ENCODE results near the gene BNIPL. TPM values are rescaled to one million over a fixed set of nuclear protein-coding genes. Genes with fewer than 3 reads are reported as not detected.

BNIPL gene
- polyA plus RNA-seq, 4 donors, result 0.27 to 0.89 (median 0.62) TPM

DNA sequence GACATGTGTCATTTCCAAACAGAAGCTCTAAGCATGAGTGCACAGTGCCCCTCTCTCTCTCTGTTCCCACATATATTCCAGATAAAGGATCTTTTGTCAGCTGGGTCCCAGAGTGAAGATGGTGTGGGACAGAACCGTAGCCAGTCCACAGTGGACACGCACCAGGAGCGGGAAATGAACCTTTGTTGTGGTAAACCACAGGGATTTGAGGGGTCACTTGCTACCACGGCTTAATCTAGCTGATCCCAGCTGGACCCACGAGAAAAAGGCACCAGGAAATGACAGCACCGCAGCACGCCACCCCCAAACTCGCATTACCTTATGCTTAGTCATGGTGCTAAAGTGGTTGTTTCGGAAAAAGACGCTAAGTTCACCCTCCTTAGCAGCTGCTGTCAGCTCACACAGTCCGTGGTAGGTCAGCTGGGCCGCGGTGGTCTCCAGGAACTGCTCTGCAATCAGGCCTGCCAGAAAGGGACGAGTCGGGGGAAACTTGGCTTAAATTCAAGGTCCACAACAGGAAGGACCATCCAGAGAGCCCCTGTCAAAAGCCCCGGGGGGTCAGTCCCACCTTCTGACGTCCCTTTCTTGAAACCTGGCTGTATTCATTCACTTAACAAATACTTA, 37.2 kb upstream of the BNIPL start:
- 73 to 80% (median 78%) methylated on average over 17 of the region's 17 CpGs for WGBS, 3 donors
- Histone ChIP-seq H3K4me3 (ENCODE audit: low read depth in 1 of 3, low read length in 3 of 3) (no peak overlapping the region), H3K4me1 (ENCODE audit: control insufficient read depth in 3 of 3, insufficient read depth in 2 of 3, low read depth in 1 of 3, low read length in 2 of 3) (peaks cover 0 to 8% (median 7%) of the 10 kb centered on the region in 3 donors), H3K27me3 (ENCODE audit: control insufficient read depth in 3 of 3, insufficient read depth in 3 of 3, low read length in 3 of 3) (no peaks in the 10 kb centered on the region), H3K9me3 (ENCODE audit: control insufficient read depth in 2 of 2, insufficient read depth in 1 of 2, low read depth in 1 of 2, low read length in 1 of 2) (no peaks in the 10 kb centered on the region), H3K27ac (ENCODE audit: low read depth in 1 of 3, low read length in 2 of 3) (no peak overlapping the region), H3K36me3 (ENCODE audit: control insufficient read depth in 3 of 3, insufficient read depth in 2 of 3, low read depth in 1 of 3, low read length in 3 of 3) (peaks cover 4 to 64% (median 7%) of the 10 kb centered on the region in 3 donors)
- FAIRE-seq (no peak), DNase-seq (no peak)

DNA sequence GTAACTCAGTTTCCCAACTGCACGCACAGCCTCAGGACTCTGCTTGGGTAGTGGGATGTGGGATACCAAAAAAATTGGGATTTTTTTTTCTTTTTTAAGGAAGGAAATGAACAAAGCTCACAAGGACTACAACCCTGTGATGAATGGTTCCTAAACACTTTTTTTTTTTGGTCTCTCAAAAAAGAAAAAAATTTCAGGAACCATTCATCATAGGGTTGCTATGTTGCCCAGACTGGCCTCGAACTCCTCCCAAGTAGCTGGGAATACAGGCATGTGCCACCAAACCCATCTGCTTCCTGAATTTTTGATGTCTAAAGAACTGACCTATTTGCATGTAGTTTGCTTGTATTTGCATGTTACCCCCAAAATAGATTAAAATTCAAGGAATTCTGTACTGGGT, 36.5 kb upstream of the BNIPL start:
- WGBS, 3 donors, result 90 to 100% (median 91%) methylated on average over 2 of the region's 2 CpGs
- FAIRE-seq (no peak), DNase-seq (no peak)
- Histone ChIP-seq H3K27me3 (ENCODE audit: control insufficient read depth in 3 of 3, insufficient read depth in 3 of 3, low read length in 3 of 3) (no peaks in the 10 kb centered on the region), H3K27ac (ENCODE audit: low read depth in 1 of 3, low read length in 2 of 3) (no peak overlapping the region), H3K4me1 (ENCODE audit: control insufficient read depth in 3 of 3, insufficient read depth in 2 of 3, low read depth in 1 of 3, low read length in 2 of 3) (peaks cover 0 to 12% (median 7%) of the 10 kb centered on the region in 3 donors), H3K4me3 (ENCODE audit: low read depth in 1 of 3, low read length in 3 of 3) (no peak overlapping the region), H3K9me3 (ENCODE audit: control insufficient read depth in 2 of 2, insufficient read depth in 1 of 2, low read depth in 1 of 2, low read length in 1 of 2) (no peaks in the 10 kb centered on the region), H3K36me3 (ENCODE audit: control insufficient read depth in 3 of 3, insufficient read depth in 2 of 3, low read depth in 1 of 3, low read length in 3 of 3) (peaks cover 4 to 63% (median 7%) of the 10 kb centered on the region in 3 donors)

DNA sequence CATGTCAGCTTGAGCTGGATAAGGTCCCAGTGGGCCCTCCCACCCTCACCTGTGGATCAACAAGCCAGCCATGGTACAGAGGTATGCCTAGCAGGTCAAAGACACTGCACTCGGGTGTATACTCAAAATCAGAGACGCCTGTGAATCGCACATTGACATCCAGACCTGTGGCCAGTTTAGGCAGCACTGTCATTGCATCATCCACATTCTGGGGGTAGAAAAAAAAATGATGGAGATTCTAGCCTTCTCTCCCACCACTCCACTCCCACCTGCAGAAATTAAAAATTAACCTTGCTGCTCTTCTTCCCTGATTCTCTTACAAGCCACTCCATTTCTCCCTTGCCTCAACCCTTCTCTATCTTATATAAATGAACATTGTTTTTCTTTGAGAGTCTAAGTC, 36.0 kb upstream of the BNIPL start:
- Histone ChIP-seq H3K4me3 (ENCODE audit: low read depth in 1 of 3, low read length in 3 of 3) (no peak overlapping the region), H3K36me3 (ENCODE audit: control insufficient read depth in 3 of 3, insufficient read depth in 2 of 3, low read depth in 1 of 3, low read length in 3 of 3) (peaks cover 4 to 60% (median 7%) of the 10 kb centered on the region in 3 donors), H3K27me3 (ENCODE audit: control insufficient read depth in 3 of 3, insufficient read depth in 3 of 3, low read length in 3 of 3) (no peaks in the 10 kb centered on the region), H3K9me3 (ENCODE audit: control insufficient read depth in 2 of 2, insufficient read depth in 1 of 2, low read depth in 1 of 2, low read length in 1 of 2) (no peaks in the 10 kb centered on the region), H3K4me1 (ENCODE audit: control insufficient read depth in 3 of 3, insufficient read depth in 2 of 3, low read depth in 1 of 3, low read length in 2 of 3) (peaks cover 0 to 16% (median 7%) of the 10 kb centered on the region in 3 donors), H3K27ac (ENCODE audit: low read depth in 1 of 3, low read length in 2 of 3) (no peak overlapping the region)
- WGBS, 3 donors, result 88 to 96% (median 93%) methylated on average over 3 of the region's 3 CpGs
- no peak for DNase-seq
- FAIRE-seq, result no peak

DNA sequence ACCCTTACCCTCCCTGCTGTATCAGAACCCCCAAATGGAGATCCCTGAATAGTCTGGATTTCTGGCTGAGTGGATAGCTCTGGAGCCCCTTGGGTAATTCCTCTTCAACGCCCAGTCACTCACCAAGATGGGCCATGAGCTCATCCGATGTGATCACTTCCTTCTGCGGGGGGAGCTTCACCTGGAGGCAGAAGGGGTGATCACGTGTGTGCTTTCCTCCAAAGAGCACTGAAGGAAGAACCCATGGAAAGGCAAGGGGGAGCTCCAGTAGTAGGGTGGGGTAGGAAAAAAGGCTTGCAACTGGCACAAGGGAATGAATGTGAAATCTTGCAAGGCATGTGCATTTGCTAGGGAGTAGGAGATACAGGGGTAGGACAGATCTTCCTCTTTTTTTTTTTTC, 34.8 kb upstream of the BNIPL start:
- no peak for FAIRE-seq
- no peaks in the 10 kb centered on the region for H3K27me3 ChIP-seq (ENCODE audit: control insufficient read depth in 3 of 3, insufficient read depth in 3 of 3, low read length in 3 of 3)
- DNase-seq, result no peak
- no peaks in the 10 kb centered on the region for H3K9me3 ChIP-seq (ENCODE audit: control insufficient read depth in 2 of 2, insufficient read depth in 1 of 2, low read depth in 1 of 2, low read length in 1 of 2)
- H3K4me3 ChIP-seq (ENCODE audit: low read depth in 1 of 3, low read length in 3 of 3), result no peak overlapping the region
- peaks cover 4 to 59% (median 7%) of the 10 kb centered on the region in 3 donors for H3K36me3 ChIP-seq (ENCODE audit: control insufficient read depth in 3 of 3, insufficient read depth in 2 of 3, low read depth in 1 of 3, low read length in 3 of 3)
- peaks cover 0 to 20% (median 7%) of the 10 kb centered on the region in 3 donors for H3K4me1 ChIP-seq (ENCODE audit: control insufficient read depth in 3 of 3, insufficient read depth in 2 of 3, low read depth in 1 of 3, low read length in 2 of 3)
- 70 to 83% (median 76%) methylated on average over 4 of the region's 4 CpGs for WGBS, 3 donors
- no peak overlapping the region for H3K27ac ChIP-seq (ENCODE audit: low read depth in 1 of 3, low read length in 2 of 3)

DNA sequence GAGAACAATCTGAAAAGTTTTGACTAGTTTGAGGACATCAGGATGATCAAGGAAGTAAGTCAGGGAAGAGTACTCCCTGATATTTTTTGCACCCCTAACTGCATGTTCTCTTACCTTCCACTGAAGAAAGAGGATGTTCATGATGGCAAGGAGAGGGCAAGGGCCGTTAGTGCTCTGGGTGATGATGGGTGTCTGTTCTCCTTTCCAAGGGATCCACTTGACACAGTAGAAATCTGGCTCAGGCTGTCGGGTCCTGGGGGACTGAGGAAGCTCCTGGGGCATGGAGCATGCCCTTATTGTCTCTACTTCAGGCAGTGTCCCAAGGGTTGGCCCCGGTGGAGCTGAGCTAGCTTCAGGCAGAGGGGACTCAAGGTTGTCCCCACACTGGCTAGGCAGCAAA, 34.3 kb upstream of the BNIPL start:
- FAIRE-seq, result no peak
- Histone ChIP-seq H3K27me3 (ENCODE audit: control insufficient read depth in 3 of 3, insufficient read depth in 3 of 3, low read length in 3 of 3) (no peaks in the 10 kb centered on the region), H3K36me3 (ENCODE audit: control insufficient read depth in 3 of 3, insufficient read depth in 2 of 3, low read depth in 1 of 3, low read length in 3 of 3) (peaks cover 4 to 55% (median 7%) of the 10 kb centered on the region in 3 donors), H3K9me3 (ENCODE audit: control insufficient read depth in 2 of 2, insufficient read depth in 1 of 2, low read depth in 1 of 2, low read length in 1 of 2) (no peaks in the 10 kb centered on the region), H3K4me1 (ENCODE audit: control insufficient read depth in 3 of 3, insufficient read depth in 2 of 3, low read depth in 1 of 3, low read length in 2 of 3) (peaks cover 0 to 23% (median 7%) of the 10 kb centered on the region in 3 donors), H3K27ac (ENCODE audit: low read depth in 1 of 3, low read length in 2 of 3) (no peak overlapping the region), H3K4me3 (ENCODE audit: low read depth in 1 of 3, low read length in 3 of 3) (no peak overlapping the region)
- 83 to 92% (median 86%) methylated on average over 3 of the region's 3 CpGs for WGBS, 3 donors
- DNase-seq, result no peak

DNA sequence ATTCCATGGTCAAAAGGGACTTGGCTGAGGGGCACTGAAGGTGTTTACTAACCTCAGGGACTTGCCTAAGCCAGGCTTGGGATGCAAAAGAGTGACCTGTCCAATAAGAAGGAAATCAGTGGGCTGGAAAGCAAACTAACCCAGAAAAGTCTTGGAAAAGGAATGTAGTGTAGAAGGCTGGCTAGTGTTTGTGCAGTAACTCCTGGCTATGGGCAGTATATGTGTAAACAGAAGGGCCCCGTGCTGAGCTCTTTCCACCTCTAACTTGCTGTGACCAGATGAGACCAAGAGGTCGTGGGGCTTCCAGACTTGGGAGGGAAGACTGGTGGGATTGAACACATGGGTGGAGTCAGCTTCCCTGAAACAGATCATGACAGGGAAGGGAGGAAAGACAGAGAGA, 33.8 kb upstream of the BNIPL start:
- Histone ChIP-seq H3K27ac (ENCODE audit: low read depth in 1 of 3, low read length in 2 of 3) (no peak overlapping the region), H3K9me3 (ENCODE audit: control insufficient read depth in 2 of 2, insufficient read depth in 1 of 2, low read depth in 1 of 2, low read length in 1 of 2) (no peaks in the 10 kb centered on the region)
- no peak for FAIRE-seq

DNA sequence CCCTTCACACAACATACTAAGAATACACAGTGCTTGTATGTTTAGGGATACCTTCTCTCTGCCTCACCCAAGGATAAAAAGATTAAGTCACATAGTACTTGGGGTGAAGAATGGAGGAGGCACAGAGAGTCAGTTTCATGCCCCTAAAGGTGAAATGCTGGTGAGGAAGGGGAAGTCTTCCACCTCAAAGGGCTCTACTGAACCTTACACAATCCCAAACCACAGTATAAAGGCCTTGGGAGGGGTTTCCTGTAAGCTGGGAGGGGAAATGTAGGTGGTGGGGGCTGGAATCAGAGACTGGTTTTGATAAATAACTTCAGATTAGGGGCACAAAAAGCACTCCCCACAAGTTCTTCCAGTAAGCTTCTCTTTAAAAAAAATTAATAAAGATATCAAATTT, 33.2 kb upstream of the BNIPL start:
- H3K36me3 ChIP-seq (ENCODE audit: control insufficient read depth in 3 of 3, insufficient read depth in 2 of 3, low read depth in 1 of 3, low read length in 3 of 3), result peaks cover 4 to 44% (median 7%) of the 10 kb centered on the region in 3 donors
- peak overlapping the region in 1 of 3 donors; percentile 34 for H3K27ac ChIP-seq (ENCODE audit: low read depth in 1 of 3, low read length in 2 of 3)
- H3K4me3 ChIP-seq (ENCODE audit: low read depth in 1 of 3, low read length in 3 of 3), result no peak overlapping the region
- FAIRE-seq (no peak), DNase-seq (no peak)
- no peaks in the 10 kb centered on the region for H3K9me3 ChIP-seq (ENCODE audit: control insufficient read depth in 2 of 2, insufficient read depth in 1 of 2, low read depth in 1 of 2, low read length in 1 of 2)
- peaks cover 0 to 34% (median 13%) of the 10 kb centered on the region in 3 donors for H3K4me1 ChIP-seq (ENCODE audit: control insufficient read depth in 3 of 3, insufficient read depth in 2 of 3, low read depth in 1 of 3, low read length in 2 of 3)
- H3K27me3 ChIP-seq (ENCODE audit: control insufficient read depth in 3 of 3, insufficient read depth in 3 of 3, low read length in 3 of 3), result no peaks in the 10 kb centered on the region

More for the DNA sequence above, 33.8 kb upstream of the BNIPL start:
- no peak overlapping the region for H3K4me3 ChIP-seq (ENCODE audit: low read depth in 1 of 3, low read length in 3 of 3)
- H3K4me1 ChIP-seq (ENCODE audit: control insufficient read depth in 3 of 3, insufficient read depth in 2 of 3, low read depth in 1 of 3, low read length in 2 of 3), result peaks cover 0 to 29% (median 11%) of the 10 kb centered on the region in 3 donors
- H3K27me3 ChIP-seq (ENCODE audit: control insufficient read depth in 3 of 3, insufficient read depth in 3 of 3, low read length in 3 of 3), result no peaks in the 10 kb centered on the region
- peaks cover 4 to 49% (median 7%) of the 10 kb centered on the region in 3 donors for H3K36me3 ChIP-seq (ENCODE audit: control insufficient read depth in 3 of 3, insufficient read depth in 2 of 3, low read depth in 1 of 3, low read length in 3 of 3)
- 42 to 58% (median 52%) methylated on average over 2 of the region's 2 CpGs for WGBS, 3 donors
- no peak for DNase-seq

DNA sequence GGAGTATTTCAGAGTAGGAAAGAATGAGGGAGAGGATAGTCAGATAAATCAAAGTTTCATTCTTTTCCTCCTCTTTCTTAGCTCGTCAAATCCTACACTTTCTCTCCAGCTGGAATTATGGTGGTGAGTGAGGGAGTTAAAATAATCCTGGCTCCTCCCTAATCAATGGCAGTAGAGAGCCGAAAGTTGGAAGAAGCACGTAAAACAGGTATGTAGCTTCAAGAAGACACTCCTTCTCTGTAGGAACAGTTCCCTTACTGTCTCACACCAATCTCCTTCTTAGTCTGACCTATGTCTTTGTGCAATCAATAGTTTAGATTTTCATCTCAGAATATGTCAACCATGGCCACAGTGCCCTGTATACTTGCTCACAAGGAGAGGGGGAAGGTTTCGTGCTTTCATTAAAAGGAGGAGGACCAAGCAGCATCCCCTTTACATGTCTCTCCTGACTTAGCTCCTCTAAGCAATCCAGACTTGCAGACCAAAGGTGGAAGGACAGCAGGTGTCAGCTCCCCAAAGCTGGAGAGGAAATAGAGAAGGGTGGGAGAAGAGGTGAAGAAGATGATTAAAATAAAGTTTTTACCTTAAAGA, 30.6 kb upstream of the BNIPL start:
- H3K36me3 ChIP-seq (ENCODE audit: control insufficient read depth in 3 of 3, insufficient read depth in 2 of 3, low read depth in 1 of 3, low read length in 3 of 3), result peaks cover 0 to 21% (median 5%) of the 10 kb centered on the region in 3 donors
- WGBS, 3 donors, result 11 to 22% (median 17%) methylated on average over 4 of the region's 4 CpGs
- H3K27ac ChIP-seq (ENCODE audit: low read depth in 1 of 3, low read length in 2 of 3), result peak overlapping the region; percentile 86 to 90 (median 88)
- peak overlapping the region; percentile 21 to 57 (median 57) for H3K4me3 ChIP-seq (ENCODE audit: low read depth in 1 of 3, low read length in 3 of 3)
- H3K27me3 ChIP-seq (ENCODE audit: control insufficient read depth in 3 of 3, insufficient read depth in 3 of 3, low read length in 3 of 3), result no peaks in the 10 kb centered on the region
- H3K4me1 ChIP-seq (ENCODE audit: control insufficient read depth in 3 of 3, insufficient read depth in 2 of 3, low read depth in 1 of 3, low read length in 2 of 3), result peaks cover 5 to 42% (median 17%) of the 10 kb centered on the region in 3 donors
- peak in 1 of 2 donors; percentile 48 for DNase-seq
- H3K9me3 ChIP-seq (ENCODE audit: control insufficient read depth in 2 of 2, insufficient read depth in 1 of 2, low read depth in 1 of 2, low read length in 1 of 2), result no peaks in the 10 kb centered on the region
- no peak for FAIRE-seq

All from small intestine (tissue), 7 donors.